ENCODE measurements around the gene SLC25A44.
"Not testable (repeated sequence)": the region's sequence is repeated elsewhere in the genome, so short reads cannot be mapped to it uniquely, and the experiment has no call there.

SLC25A44 gene

GRCh38 chr1:156212130-156212529 is 18.2 kb downstream of the SLC25A44 start:
- no peak for DNase-seq

DNA sequence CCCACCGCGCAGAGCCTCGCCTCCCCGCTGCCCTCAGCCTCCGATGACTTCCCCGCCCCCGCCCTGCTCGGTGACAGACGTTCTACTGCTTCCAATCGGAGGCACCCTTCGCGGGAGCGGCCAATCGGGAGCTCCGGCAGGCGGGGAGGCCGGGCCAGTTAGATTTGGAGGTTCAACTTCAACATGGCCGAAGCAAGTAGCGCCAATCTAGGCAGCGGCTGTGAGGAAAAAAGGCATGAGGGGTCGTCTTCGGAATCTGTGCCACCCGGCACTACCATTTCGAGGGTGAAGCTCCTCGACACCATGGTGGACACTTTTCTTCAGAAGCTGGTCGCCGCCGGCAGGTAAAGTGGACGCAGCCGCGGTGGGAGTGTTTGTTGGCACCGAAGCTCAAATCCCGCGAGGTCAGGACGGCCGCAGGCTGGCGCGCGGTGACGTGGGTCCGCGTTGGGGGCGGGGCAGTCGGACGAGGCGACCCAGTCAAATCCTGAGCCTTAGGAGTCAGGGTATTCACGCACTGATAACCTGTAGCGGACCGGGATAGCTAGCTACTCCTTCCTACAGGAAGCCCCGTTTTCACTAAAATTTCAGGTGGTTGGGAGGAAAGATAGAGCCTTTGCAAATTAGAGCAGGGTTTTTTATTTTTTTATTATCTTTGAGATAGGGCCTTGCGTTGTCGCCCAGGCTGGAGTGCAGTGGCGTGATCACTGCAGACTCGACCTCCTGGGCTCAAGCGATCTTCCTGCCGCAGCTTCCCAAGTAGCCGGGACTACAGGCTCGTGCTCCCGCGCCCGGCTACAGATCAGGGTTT is 19.1 kb downstream of the SLC25A44 start, which contains the start of gene PMF1:
Gene PMF1, plus strand, starts transcription at position 175 of the 811 bp plus-strand sequence. Its CDS starts 9 bp downstream, at position 184.
- DNase-seq: peak; percentile 98

- no peak for DNase-seq
Observed at GRCh38 chr1:156213644-156213966, 19.7 kb downstream of the SLC25A44 start.

DNA sequence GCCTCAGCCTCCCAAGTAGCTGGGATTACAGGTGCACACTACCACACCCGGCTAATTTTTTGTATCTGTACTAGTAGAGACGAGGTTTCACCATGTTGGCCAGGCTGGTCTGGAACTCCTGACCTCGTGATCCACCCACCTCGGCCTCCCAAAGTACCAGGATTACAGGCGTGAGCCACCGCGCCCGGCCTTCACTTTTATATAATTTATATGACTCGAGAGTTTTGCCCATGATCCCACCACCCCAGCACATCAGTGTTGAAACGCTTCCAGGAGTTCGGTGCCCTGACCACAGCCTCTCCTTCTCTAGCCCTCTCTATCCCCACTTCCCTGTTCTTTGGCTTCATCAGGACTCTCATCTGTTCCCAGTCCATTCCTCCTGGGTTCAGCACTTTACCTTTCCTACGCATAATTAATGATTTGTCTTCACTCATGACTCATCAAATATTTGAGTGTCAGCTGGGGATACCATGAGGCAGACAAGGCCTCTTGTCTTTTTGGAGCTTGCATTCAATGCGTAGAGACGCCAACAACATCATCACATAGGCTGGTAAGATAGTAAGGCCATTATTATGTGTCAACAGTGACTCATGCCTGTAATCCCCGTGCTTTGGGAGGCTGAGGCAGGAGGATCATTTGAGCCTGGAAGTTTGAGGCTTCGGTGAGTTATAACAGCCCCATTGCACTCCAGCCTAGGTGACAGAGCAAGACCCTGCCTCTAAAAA is 20.3 kb downstream of the SLC25A44 start:
- no peak for DNase-seq

GRCh38 chr1:156216361-156217086 is 22.6 kb downstream of the SLC25A44 start:
- not testable (repeated sequence) for DNase-seq

DNA sequence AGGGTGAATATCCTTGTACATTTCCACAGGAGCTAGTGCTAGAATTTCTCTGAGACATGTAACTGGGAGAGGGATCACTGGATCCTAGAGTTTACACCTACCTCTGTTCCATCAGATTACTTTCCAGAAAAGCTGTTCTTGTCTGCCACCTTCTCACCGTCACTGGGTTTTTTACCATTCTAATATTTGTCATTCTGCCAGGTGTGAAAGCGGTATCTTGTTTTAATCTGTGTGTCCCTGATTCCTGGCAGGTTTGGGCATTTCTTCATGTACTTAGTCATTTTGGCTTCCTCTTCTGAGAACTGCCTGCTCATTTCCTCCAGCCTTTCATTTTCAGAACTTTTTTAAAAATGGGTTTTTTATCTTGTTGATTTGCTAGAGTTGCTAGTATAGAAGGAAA is 24.0 kb downstream of the SLC25A44 start:
- DNase-seq: no peak

DNA sequence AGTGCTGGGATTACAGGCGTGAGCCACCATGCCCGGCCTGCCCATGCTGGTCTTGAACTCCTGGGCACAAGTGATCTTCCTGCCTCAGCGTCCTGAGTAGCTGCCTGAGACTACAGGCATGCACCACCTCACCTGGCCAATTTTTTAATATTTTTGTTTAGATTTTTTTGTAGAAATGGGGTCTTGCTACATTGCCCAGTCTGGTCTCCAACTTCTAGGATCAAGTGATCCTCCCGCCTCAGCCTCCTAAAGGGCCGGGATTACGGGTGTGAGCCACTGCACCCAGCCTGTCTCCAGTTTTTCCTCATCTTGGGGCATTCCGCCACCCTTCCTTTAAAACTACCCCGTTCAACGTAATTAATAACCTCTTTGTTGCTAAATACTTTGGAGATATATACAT is 26.3 kb downstream of the SLC25A44 start:
- DNase-seq: no peak

GRCh38 chr1:156221986-156222692 is 28.2 kb downstream of the SLC25A44 start:
- DNase-seq: no peak

DNA sequence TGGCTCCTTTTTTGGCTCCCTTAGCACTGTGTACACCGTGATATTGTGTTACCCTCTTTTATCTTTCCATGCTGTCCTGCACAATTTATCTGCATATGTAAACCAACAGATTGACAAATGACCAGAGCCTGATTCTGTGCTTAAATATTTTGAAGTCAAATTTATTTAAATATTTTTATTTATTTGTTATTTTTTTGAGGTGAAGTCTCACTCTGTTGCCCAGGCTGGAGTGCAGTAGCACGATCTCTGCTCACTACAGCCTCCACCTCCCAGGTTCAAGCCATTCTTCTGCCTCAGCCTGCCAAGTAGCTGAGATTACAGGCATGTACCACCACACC is 31.7 kb downstream of the SLC25A44 start:
- no peak for DNase-seq

DNA sequence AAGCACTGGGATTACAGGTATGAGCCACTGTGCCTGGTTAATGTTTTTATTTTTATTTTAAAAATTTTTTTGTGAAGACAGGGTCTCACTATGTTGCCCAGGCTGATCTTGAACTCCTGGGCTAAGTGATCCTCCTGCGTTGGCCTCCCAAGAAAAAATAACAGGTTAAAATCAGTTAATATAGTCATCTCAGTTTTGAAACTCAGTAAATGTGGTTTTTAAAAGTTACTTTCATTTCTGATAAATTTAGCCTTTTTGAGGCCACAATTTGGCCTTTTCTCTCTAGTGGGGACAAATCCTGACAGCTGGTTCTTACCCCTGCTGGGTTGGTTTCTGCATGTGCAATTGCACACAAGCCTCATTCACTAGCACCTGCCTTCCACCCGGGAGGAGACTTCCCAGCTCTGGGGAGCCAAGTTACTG is 32.2 kb downstream of the SLC25A44 start:
- no peak for DNase-seq

- DNase-seq: no peak
Observed at GRCh38 chr1:156226782-156227181, 32.9 kb downstream of the SLC25A44 start.

DNA sequence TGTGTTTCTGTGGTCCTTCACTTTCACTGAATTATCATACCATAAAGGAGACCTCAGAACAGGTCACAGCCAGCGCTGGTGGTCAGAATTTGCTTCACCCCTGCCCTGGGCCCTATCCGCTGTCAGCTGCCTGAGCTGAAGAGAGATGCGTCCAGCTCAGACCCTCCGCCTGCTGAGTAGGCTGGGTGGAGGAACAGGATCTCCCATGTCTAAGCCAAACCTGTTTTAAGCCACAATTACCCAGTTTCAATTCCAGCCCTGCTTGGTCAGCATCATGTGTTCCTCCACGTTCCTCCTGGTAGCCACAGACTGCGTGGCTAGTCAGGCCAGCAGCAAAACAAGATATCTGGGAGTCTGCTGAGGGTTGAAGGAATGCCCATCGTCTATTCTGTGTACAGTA is 34.6 kb downstream of the SLC25A44 start:
- no peak for DNase-seq

- no peak for DNase-seq
Observed at GRCh38 chr1:156229809-156230472, 36.0 kb downstream of the SLC25A44 start.

DNA sequence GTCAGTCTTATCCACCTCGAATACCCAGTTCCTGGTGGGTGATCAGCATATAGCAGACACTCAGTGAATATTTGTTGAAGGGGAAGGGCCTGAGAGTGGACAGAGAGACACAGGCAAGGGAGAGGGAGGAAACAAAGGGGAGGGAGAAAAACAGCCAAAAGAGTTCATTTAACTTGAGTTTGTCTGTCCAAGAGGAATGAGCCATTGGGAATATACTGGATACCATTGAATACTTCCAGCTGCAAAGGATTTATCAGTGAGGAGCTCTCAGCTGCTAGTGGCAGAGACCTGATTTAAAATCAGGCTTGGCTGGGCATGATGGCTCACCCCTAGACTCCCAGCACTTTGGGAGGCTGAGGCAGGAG is 36.6 kb downstream of the SLC25A44 start:
- DNase-seq: no peak

GRCh38 chr1:156232201-156232894 is 38.4 kb downstream of the SLC25A44 start:
- no peak for DNase-seq

- DNase-seq: no peak
Observed at GRCh38 chr1:156233426-156234127, 39.7 kb downstream of the SLC25A44 start.

DNA sequence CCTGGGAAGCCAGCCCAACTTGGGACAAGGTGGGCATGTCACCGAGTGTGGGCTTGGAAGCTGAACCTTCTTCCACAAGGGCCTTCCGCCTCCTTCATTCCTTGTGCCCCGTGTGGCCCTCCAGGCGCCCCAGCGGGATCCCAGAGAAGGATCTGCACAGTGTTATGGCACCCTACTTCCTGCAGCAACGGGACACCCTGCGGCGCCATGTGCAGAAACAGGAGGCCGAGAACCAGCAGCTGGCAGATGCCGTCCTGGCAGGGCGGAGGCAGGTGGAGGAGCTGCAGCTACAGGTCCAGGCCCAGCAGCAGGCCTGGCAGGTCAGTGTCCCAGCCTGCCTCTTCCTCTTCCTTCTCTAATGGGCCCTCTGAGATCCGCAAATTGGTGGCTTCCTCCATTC is 42.3 kb downstream of the SLC25A44 start:
- no peak for DNase-seq

GRCh38 chr1:156238248-156238647 is 44.3 kb downstream of the SLC25A44 start:
- DNase-seq: no peak

DNA sequence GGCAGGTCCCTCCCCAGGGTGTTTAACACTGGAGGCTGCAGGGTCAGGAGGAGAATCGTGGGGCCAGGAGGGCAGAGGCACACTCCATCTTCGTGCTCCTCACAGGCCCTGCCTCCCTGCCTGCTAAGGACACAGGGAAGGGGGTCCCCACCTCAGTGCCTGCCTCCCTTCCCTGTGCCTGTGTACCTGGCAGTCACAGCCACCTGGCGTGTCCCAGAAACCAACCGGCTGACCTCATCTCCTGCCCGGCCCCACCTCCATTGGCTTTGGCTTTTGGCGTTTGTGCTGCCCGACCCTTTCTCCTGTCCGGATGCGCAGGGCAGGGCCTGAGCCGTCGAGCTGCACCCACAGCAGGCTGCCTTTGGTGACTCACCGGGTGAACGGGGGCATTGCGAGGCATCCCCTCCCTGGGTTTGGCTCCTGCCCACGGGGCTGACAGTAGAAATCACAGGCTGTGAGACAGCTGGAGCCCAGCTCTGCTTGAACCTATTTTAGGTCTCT is 47.5 kb downstream of the SLC25A44 start:
- DNase-seq: no peak

- DNase-seq: no peak
Observed at GRCh38 chr1:156241926-156242325, 48.0 kb downstream of the SLC25A44 start, which contains the start of gene BGLAP. Gene BGLAP, plus strand, starts transcription at chr1:156242184. Its CDS starts 48 bp downstream, at chr1:156242232.

GRCh38 chr1:156242738-156243137 is 48.8 kb downstream of the SLC25A44 start:
- DNase-seq: no peak

All from stimulated activated CD8-positive, alpha-beta memory T cell treated with anti-CD3 and anti-CD28 coated beads, Interleukin-4, amount 100 ng/mL, for 48 hours (primary cell).